H1 (cell line): ENCODE data around the gene UROC1. TPM values are rescaled to one million over a fixed set of nuclear protein-coding genes. Genes with fewer than 3 reads are reported as not detected.

ENCODE experiments used
- CTCF ChIA-PET: fragments of 300-600 bp; sonication (Branson Sonifier 250); formaldehyde crosslinking; loops from one replicate; lab custom pipeline; 2021; ENCODE audit not compliant: partially characterized antibody; lab: Charles Lee
- POLR2A ChIA-PET: fragments of 300-600 bp; sonication (Branson Sonifier 250); formaldehyde crosslinking; loops from one replicate; lab custom pipeline; 2021; ENCODE audit warnings: inconsistent platforms; ENCODE audit not compliant: partially characterized antibody; lab: Charles Lee
- DNase-seq, 2 experiments: peaks; one replicate each; pipeline versions ENCODE4 v3.0.0 to v3.0.0-alpha.2; 2010 to 2022; ENCODE audit warnings: low spot score in 2 of 2, low read depth in 1 of 2, mixed read lengths in 1 of 2
- FAIRE-seq: peaks from 2 replicates; lab custom pipeline; 2011; peaks lifted over from hg19 to GRCh38; lab: Jason Lieb, UNC
- H2AFZ ChIP-seq: 2 replicates; pipeline ENCODE4 v1.8.1; 2012; ENCODE audit warnings: low read length, inconsistent platforms
- H2AK5ac ChIP-seq: 2 replicates; pipeline ENCODE4 v1.6.1; 2013; ENCODE audit warnings: low read depth, low read length
- H2BK120ac ChIP-seq: replicated peaks from 2 replicates; pipeline ENCODE3; 2013; ENCODE audit warnings: low read depth, low read length, inconsistent platforms
- H2BK12ac ChIP-seq: 2 replicates; pipeline ENCODE4 v1.6.1; 2013; ENCODE audit warnings: low read depth, low read length
- H2BK15ac ChIP-seq: 2 replicates; pipeline ENCODE4 v1.6.1; 2013; ENCODE audit warnings: low read length
- H2BK20ac ChIP-seq: 2 replicates; pipeline ENCODE4 v1.6.1; 2013; ENCODE audit warnings: low read length
- H2BK5ac ChIP-seq: 2 replicates; pipeline ENCODE4 v1.6.1; 2013; ENCODE audit warnings: low read depth, low read length
- H3K14ac ChIP-seq: 2 replicates; pipeline ENCODE4 v1.6.1; 2013; ENCODE audit warnings: inconsistent platforms; ENCODE audit not compliant: insufficient read length
- H3K18ac ChIP-seq: 2 replicates; pipeline ENCODE4 v1.6.1; 2013; ENCODE audit warnings: low read length; ENCODE audit errors: extremely low read depth
- H3K23ac ChIP-seq: 2 replicates; pipeline ENCODE4 v1.6.1; 2013; ENCODE audit warnings: inconsistent platforms; ENCODE audit not compliant: insufficient read length
- H3K23me2 ChIP-seq: 2 replicates; pipeline ENCODE4 v1.6.1; 2013; ENCODE audit warnings: low read depth, low read length
- H3K27ac ChIP-seq: 2 replicates; pipeline ENCODE4 v1.6.1; 2011; ENCODE audit warnings: low read depth, low read length, inconsistent platforms
- H3K27me3 ChIP-seq, 4 experiments: replicated peaks in 1 of 4; 1 replicate in 1 of 4; 2 replicates in 3 of 4; pipeline versions ENCODE4 v1.6.1 to v1.8.1; 2011 to 2013; ENCODE audit warnings: low read length in 3 of 4, mild to moderate bottlenecking in 3 of 4, inconsistent platforms in 2 of 4, mixed read lengths in 2 of 4, moderate library complexity in 1 of 4; ENCODE audit not compliant: control insufficient read depth in 3 of 4, insufficient read depth in 3 of 4; ENCODE audit errors: extremely low read depth in 1 of 4
- H3K36me3 ChIP-seq, 4 experiments: 2 replicates each; pipeline versions ENCODE4 v1.6.1 to v1.8.1; 2011 to 2013; ENCODE audit warnings: mild to moderate bottlenecking in 4 of 4, low read length in 3 of 4, moderate library complexity in 2 of 4, control low read depth in 1 of 4, inconsistent platforms in 1 of 4; ENCODE audit not compliant: insufficient read depth in 4 of 4, control insufficient read depth in 2 of 4
- H3K4ac ChIP-seq: replicated peaks from 2 replicates; pipeline ENCODE3; 2013; ENCODE audit warnings: low read length, low read depth, mixed read lengths, inconsistent platforms; ENCODE audit not compliant: insufficient read length
- H3K4me1 ChIP-seq, 4 experiments: replicated peaks in 1 of 4; 1 replicate in 1 of 4; 2 replicates in 3 of 4; pipeline versions ENCODE4 v1.6.1 to v1.8.1; 2011 to 2013; ENCODE audit warnings: low read length in 3 of 4, inconsistent platforms in 2 of 4, mixed read lengths in 1 of 4; ENCODE audit not compliant: insufficient read depth in 4 of 4, control insufficient read depth in 3 of 4
- H3K4me2 ChIP-seq, 2 experiments: 2 replicates each; pipeline versions ENCODE4 v1.6.1 to v1.8.1; 2011 to 2013; ENCODE audit warnings: low read depth in 2 of 2, low read length in 2 of 2, control low read depth in 1 of 2, inconsistent platforms in 1 of 2, mild to moderate bottlenecking in 1 of 2; ENCODE audit not compliant: insufficient read depth in 1 of 2
- H3K4me3 ChIP-seq, 4 experiments: fragments of 200-600, 300-600 bp in 1 of 4; sonication (generic), shearing (Covaris generic), sonication (Bioruptor Twin) in 1 of 4; 2 replicates each; pipeline versions ENCODE4 v1.5.1 to v1.8.1; 2011 to 2016; ENCODE audit warnings: low read length in 4 of 4, low read depth in 3 of 4, control low read depth in 2 of 4, inconsistent platforms in 2 of 4, mild to moderate bottlenecking in 2 of 4, mixed read lengths in 1 of 4, moderate library complexity in 1 of 4; ENCODE audit not compliant: insufficient read depth in 2 of 4; ENCODE audit errors: extremely low read depth in 1 of 4
- H3K56ac ChIP-seq: replicated peaks from 2 replicates; pipeline ENCODE3; 2013; ENCODE audit warnings: low read depth, mild to moderate bottlenecking, mixed read lengths, low read length, inconsistent platforms; ENCODE audit not compliant: insufficient read length
- H3K79me1 ChIP-seq: 2 replicates; pipeline ENCODE4 v1.6.1; 2013; ENCODE audit warnings: low read depth, low read length, control low read depth
- H3K79me2 ChIP-seq, 2 experiments: 2 replicates each; pipeline versions ENCODE4 v1.6.1 to v1.8.1; 2012 to 2013; ENCODE audit warnings: low read length in 2 of 2, mild to moderate bottlenecking in 2 of 2, inconsistent platforms in 1 of 2; ENCODE audit not compliant: insufficient read depth in 2 of 2, control insufficient read depth in 1 of 2
- H3K9ac ChIP-seq, 4 experiments: replicated peaks in 1 of 4; 1 replicate in 1 of 4; 2 replicates in 3 of 4; pipeline versions ENCODE4 v1.6.1 to v1.8.1; 2011 to 2013; ENCODE audit warnings: low read depth in 3 of 4, low read length in 3 of 4, control low read depth in 2 of 4, mild to moderate bottlenecking in 2 of 4, moderate library complexity in 2 of 4, inconsistent platforms in 1 of 4; ENCODE audit errors: extremely low read depth in 1 of 4
- H3K9me3 ChIP-seq, 2 experiments: 2 replicates each; pipeline versions ENCODE4 v1.6.1 to v1.8.1; 2012 to 2013; ENCODE audit warnings: mild to moderate bottlenecking in 2 of 2, moderate library complexity in 2 of 2, control low read depth in 1 of 2, inconsistent platforms in 1 of 2, low read depth in 1 of 2, low read length in 1 of 2, mixed read lengths in 1 of 2; ENCODE audit not compliant: insufficient read depth in 2 of 2
- H4K20me1 ChIP-seq, 2 experiments: replicated peaks in 1 of 2; 2 replicates each; pipeline versions ENCODE3 to v1.8.1; 2011 to 2013; ENCODE audit warnings: inconsistent platforms in 2 of 2, low read length in 2 of 2, mild to moderate bottlenecking in 1 of 2; ENCODE audit not compliant: insufficient read depth in 2 of 2, control insufficient read depth in 1 of 2
- H4K5ac ChIP-seq: 2 replicates; pipeline ENCODE4 v1.6.1; 2013; ENCODE audit warnings: low read length, low read depth, mixed read lengths, inconsistent platforms; ENCODE audit not compliant: insufficient read length
- H4K8ac ChIP-seq: 2 replicates; pipeline ENCODE4 v1.8.0; 2013; ENCODE audit warnings: mild to moderate bottlenecking, moderate library complexity, low read length, inconsistent platforms; ENCODE audit not compliant: insufficient read depth; ENCODE audit errors: extremely low read depth
- H4K91ac ChIP-seq: replicated peaks from 2 replicates; pipeline ENCODE3; 2013; ENCODE audit warnings: low read length, mixed read lengths, inconsistent platforms; ENCODE audit not compliant: insufficient read length
- CHD1 ChIP-seq: IDR thresholded peaks from 2 replicates; pipeline ENCODE4 v1.6.1; 2012; ENCODE audit warnings: low read depth, low read length, improper control_type of control experiment
- JUN ChIP-seq: IDR thresholded peaks from 2 replicates; pipeline ENCODE4 v1.6.1; 2011; ENCODE audit warnings: low read depth, mild to moderate bottlenecking, improper control_type of control experiment, low read length
- JUND ChIP-seq: IDR thresholded peaks from 2 replicates; pipeline ENCODE4 v1.6.1; 2011; ENCODE audit warnings: mild to moderate bottlenecking, improper control_type of control experiment, low read length
- KDM1A ChIP-seq: fragments of 200-600, 300-600 bp; sonication (generic); IDR thresholded peaks from 2 replicates; pipeline ENCODE4 v1.7.1; 2016; ENCODE audit warnings: mild to moderate bottlenecking, low read length, borderline replicate concordance
- MAFK ChIP-seq: IDR thresholded peaks from 2 replicates; pipeline ENCODE4 v1.6.1; 2012; ENCODE audit warnings: low read depth, mild to moderate bottlenecking, improper control_type of control experiment, low read length
- NANOG ChIP-seq: IDR thresholded peaks from 2 replicates; pipeline ENCODE4 v1.6.1; 2011; ENCODE audit warnings: low read length, low read depth, mild to moderate bottlenecking, inconsistent platforms; ENCODE audit not compliant: insufficient read depth, poor library complexity, severe bottlenecking
- NRF1 ChIP-seq: IDR thresholded peaks from 2 replicates; pipeline ENCODE4 v1.6.1; 2011; ENCODE audit warnings: mild to moderate bottlenecking, low read depth, low read length, improper control_type of control experiment
- RAD21 ChIP-seq, 2 experiments: IDR thresholded peaks in 1 of 2; conservative IDR thresholded peaks in 1 of 2; 2 replicates each; pipeline ENCODE4 v1.6.1; 2011; ENCODE audit warnings: low read depth in 2 of 2, low read length in 2 of 2, improper control_type of control experiment in 1 of 2, inconsistent platforms in 1 of 2, mild to moderate bottlenecking in 1 of 2, moderate library complexity in 1 of 2
- SIN3A ChIP-seq, 2 experiments: IDR thresholded peaks in 1 of 2; conservative IDR thresholded peaks in 1 of 2; 2 replicates each; pipeline ENCODE4 v1.6.1; 2011 to 2012; ENCODE audit warnings: low read length in 2 of 2, improper control_type of control experiment in 1 of 2, low read depth in 1 of 2, mild to moderate bottlenecking in 1 of 2
- SUZ12 ChIP-seq: fragments of 200-600 bp; sonication (generic); IDR thresholded peaks from 2 replicates; pipeline ENCODE4 v1.6.1; 2012; ENCODE audit warnings: mild to moderate bottlenecking, inconsistent platforms, low read length, moderate library complexity, mixed read lengths
- WGBS, 2 experiments: shearing (Covaris generic) in 1 of 2; methylation state at CpG; one replicate each; pipeline versions ENCODE4 v1.1.6 to v1.1.7; 2013 to 2015; ENCODE audit warnings: low lambda C conversion rate in 2 of 2, mixed read lengths in 2 of 2, inconsistent platforms in 1 of 2, low coverage in 1 of 2, missing lambda C conversion rate in 1 of 2; ENCODE audit not compliant: insufficient replicate concordance in 2 of 2, insufficient coverage in 1 of 2, insufficient read length in 1 of 2; ENCODE audit errors: extremely low coverage in 1 of 2, missing lambda C conversion rate in 1 of 2; 5-methylcytosine and 5-hydroxymethylcytosine counted together
- polyA plus RNA-seq, 7 experiments: library from polyadenylated mRNA; depleted of rRNA in 3 of 7; stranded (reverse) in 5 of 7; unstranded in 2 of 7; fragments of >200 nt in 5 of 7; fragments of 200-250 nt in 2 of 7; gene quantifications; 1 replicate in 5 of 7; 2 replicates in 1 of 7; 4 replicates in 1 of 7; pipeline versions ENCODE4 v1.2.1 to v1.2.3, GENCODE V29; 2011 to 2013; ENCODE audit warnings: missing spikeins in 2 of 7, mixed read lengths in 2 of 7
- total RNA-seq: library from RNA; stranded (reverse); fragmentation: NEBNext Ultra II Directional; extraction: Animal tissue kit (Norgen Biotek cat#: 25700); gene quantifications from 2 replicates; pipeline ENCODE4 v1.2.1, GENCODE V29; 2021
- TF ChIP-seq, protein P1 (sequence below): IDR thresholded peaks from 2 replicates; pipeline ENCODE4 v1.6.1; 2011; ENCODE audit warnings: low read length, improper control_type of control experiment

Gene UROC1
- total and polyA plus RNA-seq, 2 of the 8 experiments (the other 6 are each of a cell fraction or from before 2014, with no cell fraction given): 0.03 TPM; not detected in 1

GRCh38 chr3:126454437-126455198, 63.0 kb downstream of the UROC1 start:
- ChIA-PET CTCF (no interaction called here), POLR2A (interaction anchor here (1.6 kb wide), 1 partner anchor 12 kb away, joined by 3 read pairs; no protein-coding TSS in a partner anchor)
- H2BK120ac ChIP-seq: no peak overlapping the region
- H3K18ac ChIP-seq: no peak overlapping the region
- H3K9ac ChIP-seq: no peak overlapping the region
- no peak overlapping the region for H3K23ac ChIP-seq
- no peak overlapping the region for H2BK20ac ChIP-seq
- H4K8ac ChIP-seq: no peak overlapping the region
- FAIRE-seq (no peak), DNase-seq (no peak)
- no peak overlapping the region for H4K5ac ChIP-seq
- no peaks in the 10 kb centered on the region for H3K9me3 ChIP-seq
- H3K79me2 ChIP-seq: no peaks in the 10 kb centered on the region; a peak in 2 of 4 replicates
- H2AFZ ChIP-seq: no peak overlapping the region
- H2BK5ac ChIP-seq: no peak overlapping the region
- H3K4me1 ChIP-seq: no peaks in the 10 kb centered on the region; a peak in 1 of 7 replicates
- H2BK12ac ChIP-seq: no peak overlapping the region
- no peak overlapping the region for H3K14ac ChIP-seq
- no peak overlapping the region for H2AK5ac ChIP-seq
- H3K23me2 ChIP-seq: no peaks in the 10 kb centered on the region
- no peak overlapping the region for H2BK15ac ChIP-seq
- WGBS, 2 experiments: 84% methylated on average over 6 of the region's 6 CpGs; no CpG with 5 or more reads in 1 of the 2 experiments
- no peak overlapping the region for H3K27ac ChIP-seq
- H3K4ac ChIP-seq: no peak overlapping the region
- no peak overlapping the region for H4K91ac ChIP-seq
- H4K20me1 ChIP-seq: peaks cover 0 to 12% of the 10 kb centered on the region in 2 experiments
- H3K36me3 ChIP-seq: peaks cover 4 to 40% (median 15%) of the 10 kb centered on the region in 4 experiments; a peak in 7 of 8 replicates
- H3K4me3 ChIP-seq: no peak overlapping the region
- H3K27me3 ChIP-seq: no peaks in the 10 kb centered on the region
- no peak overlapping the region for H3K56ac ChIP-seq
- H3K4me2 ChIP-seq: no peak overlapping the region
- peaks cover 6% of the 10 kb centered on the region; the same call in 1 of the 2 replicates for H3K79me1 ChIP-seq
- no peak for TF ChIP-seq NANOG
- TF ChIP-seq NRF1: no peak
- TF ChIP-seq, protein P1, sequence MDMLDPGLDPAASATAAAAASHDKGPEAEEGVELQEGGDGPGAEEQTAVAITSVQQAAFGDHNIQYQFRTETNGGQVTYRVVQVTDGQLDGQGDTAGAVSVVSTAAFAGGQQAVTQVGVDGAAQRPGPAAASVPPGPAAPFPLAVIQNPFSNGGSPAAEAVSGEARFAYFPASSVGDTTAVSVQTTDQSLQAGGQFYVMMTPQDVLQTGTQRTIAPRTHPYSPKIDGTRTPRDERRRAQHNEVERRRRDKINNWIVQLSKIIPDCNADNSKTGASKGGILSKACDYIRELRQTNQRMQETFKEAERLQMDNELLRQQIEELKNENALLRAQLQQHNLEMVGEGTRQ: no peak
- TF ChIP-seq RAD21 (IDR thresholded peaks at IDR 0.05 in 1 of 2, conservative IDR thresholded peaks at IDR 0.05 in 1 of 2; ENCODE audit: low read depth in 2 of 2, low read length in 2 of 2): no peak
- no peak for TF ChIP-seq JUN
- TF ChIP-seq JUND: no peak
- TF ChIP-seq MAFK: no peak
- TF ChIP-seq KDM1A: no peak
- no peak for TF ChIP-seq SIN3A (conservative IDR thresholded peaks at IDR 0.05 in 1 of 2, IDR thresholded peaks at IDR 0.05 in 1 of 2; ENCODE audit: low read depth in 1 of 2, low read length in 2 of 2)
- no peak for TF ChIP-seq SUZ12
- TF ChIP-seq CHD1: no peak
